A549 (cell line): ENCODE results near the gene RAP1B.

Experiments
- POLR2A ChIP-seq: IDR thresholded peaks from 2 replicates; pipeline ENCODE4 v1.6.1; 2012; ENCODE audit warnings: mild to moderate bottlenecking, low read length
- TFCP2L1 ChIP-seq: fragments of 250-450 bp; sonication (Bioruptor Pico); IDR thresholded peaks from 2 replicates; pipeline ENCODE4 v1.5.0; 2021; ENCODE audit warnings: mild to moderate bottlenecking

DNA sequence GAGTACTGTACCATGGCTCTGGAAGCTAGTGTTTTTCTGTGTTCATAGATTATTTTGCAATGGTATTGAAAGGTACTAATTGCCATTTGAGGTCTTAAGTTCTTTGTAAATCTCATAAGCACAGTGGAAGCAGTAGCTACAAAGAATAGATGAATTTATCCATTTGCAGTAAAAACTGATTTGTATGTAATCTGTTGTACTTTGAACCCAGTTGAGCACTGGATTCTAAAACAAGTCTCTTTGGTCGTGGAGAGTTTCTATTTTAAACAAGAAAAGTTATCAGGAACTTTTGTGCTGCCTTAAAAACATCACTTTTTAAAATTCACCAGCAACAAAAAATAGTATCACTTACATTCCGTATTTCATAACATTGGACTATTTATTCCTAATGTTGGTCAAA, 4.1 kb downstream of the RAP1B start:
- no peak for TF ChIP-seq TFCP2L1 (CRISPR knock-in tag)
- no peak for TF ChIP-seq POLR2A
